NOMO-1 treated with DMSO at 0.1 percent for 48 hours (cell line): ENCODE measurements around the gene EEA1.
A peak's percentile ranks its signal among the peaks of the same experiment; 100 is the strongest.

Experiments
- DNase-seq: peaks from one replicate; lab custom pipeline; 2025; ENCODE audit not compliant: unreplicated experiment; lab: John Stamatoyannopoulos, UW

EEA1 gene

DNA sequence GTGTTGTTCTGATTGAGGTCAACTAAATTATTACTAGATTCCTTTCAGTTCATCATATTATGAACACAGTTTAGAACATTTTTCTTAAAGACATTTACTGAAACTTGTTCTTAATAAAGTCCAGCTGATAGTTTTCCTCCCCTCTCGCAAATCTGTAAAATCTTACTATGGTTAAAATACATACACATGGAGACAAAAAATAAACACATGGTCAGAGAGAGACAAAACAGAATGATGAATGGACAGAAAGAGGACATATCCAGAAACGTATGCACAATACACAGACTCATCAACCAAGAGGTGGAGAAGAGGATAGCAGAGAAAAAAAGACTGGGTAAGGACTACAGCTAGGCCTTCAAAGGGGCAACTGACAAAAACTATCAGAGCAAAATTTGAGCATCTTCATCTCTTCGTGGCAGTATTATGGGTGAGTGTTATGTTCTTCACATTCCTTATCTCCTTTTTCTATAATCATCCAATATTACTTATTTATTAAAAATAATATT is 38.4 kb downstream of the EEA1 start:
- DNase-seq, result no peak

DNA sequence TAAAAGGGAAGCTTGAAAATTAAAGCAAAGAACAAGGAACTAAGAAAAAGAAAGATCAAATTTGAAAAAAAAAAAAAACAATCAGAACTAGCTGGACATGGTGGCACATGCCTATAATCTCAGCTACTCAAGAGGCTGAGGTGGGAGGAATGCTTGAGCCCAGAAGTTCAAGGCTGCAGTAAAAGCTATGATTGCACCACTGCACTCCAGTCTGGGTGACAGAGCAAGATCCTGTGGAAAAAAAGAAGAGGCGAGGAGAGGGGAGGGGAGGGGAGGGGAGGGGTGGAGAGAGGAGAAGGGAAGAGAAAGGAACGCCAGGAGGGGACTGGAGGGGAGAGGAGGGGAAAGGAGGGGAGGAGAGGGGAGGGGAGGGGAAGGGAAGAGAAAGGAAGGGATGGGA is 43.0 kb downstream of the EEA1 start:
- no peak for DNase-seq

DNA sequence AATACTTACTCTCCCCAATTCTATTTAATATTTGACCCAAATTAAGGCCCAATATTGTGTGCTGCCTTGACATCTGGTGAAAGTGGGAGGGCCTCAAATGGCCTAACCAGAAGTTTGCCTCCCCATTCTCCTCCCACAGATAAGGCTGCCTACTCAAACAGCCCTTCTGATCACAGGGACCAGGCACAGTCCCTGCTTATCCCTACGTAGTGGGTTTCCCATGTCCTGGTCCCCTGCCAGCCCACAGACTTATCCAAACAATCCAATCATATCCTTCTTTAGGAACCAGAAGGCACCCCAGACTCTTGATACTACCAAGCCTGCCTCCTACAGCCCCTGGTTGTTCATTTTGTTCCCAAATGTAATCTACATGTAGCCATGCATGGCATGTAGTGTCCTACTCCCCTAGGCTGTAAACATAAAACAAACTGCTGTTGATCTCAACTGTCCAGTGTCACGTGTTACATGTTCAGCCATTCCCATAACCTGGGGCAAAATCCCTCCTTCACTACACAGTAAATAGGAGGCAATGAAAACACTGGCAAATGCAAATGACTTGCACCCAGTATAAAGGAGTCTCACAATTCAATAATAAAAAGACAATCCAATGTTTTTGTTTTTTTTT is 49.3 kb downstream of the EEA1 start:
- DNase-seq, result no peak

DNA sequence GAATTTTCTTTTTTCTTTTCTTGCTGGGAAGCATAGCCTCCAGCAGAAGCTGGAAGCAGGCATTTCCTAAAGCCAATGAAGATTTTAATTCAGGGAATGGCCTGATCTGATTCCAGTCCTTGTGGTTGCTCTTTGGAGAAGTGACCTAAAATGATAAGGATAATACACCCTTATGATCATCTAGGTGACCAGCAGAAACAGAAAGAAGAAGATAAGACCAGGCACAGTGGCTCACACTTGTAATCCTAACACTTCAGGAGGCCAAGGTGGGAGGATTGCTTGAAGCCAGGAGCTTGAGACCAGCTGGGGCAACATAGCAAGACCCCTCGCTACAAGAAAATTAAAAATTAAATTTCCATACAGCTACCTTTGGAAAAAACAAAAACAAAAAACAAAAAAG is 51.2 kb downstream of the EEA1 start:
- no peak for DNase-seq

DNA sequence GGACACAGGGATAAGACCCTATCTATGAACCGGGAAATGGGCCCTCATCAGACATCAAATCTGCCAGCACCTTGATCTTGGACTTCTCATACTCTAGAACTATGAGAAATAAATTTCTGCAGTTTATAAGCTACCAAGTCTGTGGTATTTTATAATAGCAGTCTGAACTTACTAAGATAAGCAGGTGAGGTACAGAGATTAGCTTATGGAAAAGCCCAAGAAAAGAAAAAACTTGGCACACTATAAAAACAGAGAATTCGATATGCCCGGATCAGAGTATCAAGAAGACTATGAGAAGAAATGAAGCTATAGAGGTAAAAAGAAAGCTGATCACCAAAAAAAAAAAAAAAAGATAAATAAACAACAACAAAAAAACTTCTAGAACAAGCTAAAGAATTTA is 52.6 kb downstream of the EEA1 start:
- DNase-seq, result no peak

DNA sequence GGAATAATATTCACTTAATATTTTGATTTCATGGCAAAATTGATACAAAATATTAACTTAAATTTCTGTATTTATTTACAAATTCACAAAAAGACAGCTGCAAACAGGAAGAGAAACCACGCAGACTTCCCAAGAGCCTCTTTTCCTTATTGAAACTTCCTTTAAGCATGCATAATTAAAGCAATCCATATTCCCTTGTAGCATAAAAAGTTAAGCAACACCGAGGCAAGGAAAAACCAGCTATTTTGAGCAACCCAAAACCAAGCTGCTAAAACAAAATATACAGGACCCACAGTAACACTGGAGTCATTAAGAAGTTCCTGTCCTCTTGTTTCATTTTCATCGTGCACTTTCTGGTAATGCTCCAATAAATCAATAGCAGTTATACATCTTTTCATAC is 58.0 kb downstream of the EEA1 start:
- DNase-seq, result peak; percentile 40

DNA sequence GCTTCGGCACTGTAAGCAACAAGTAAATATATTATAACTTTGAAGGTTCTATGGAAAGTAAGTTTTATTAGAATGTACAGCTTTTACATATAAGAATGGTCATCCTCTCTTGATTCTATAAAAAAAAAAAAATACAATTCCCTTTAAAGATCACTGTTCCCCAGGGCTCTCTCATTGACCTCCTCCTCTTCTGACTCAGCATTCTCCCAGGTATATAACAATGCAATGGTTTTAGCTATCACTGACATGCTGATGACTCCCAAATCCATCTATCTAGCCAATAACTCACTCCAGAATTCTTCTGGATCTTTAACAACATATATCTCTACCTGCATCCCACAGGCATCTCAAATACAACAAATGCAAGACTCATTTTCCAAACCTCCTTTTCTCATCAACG is 62.7 kb downstream of the EEA1 start:
- no peak for DNase-seq

DNA sequence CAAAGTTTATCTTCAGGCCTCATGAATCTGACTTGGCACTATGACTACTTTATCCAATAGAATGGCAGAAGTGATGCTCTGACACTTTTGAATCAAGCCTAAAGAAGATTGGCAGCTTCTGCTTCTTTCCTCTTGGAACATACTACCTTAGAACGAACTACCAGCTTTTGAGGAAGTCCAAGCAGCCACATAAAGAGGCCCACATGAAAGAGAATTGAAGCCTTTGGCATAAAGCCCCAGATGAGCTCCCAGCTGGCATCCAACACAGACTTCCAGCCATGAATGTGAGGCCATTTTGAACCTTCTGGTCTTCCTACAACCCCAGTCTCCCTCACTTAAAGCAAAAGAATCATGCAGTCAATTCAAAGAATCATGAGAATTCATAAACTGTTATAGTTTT is 65.8 kb downstream of the EEA1 start:
- DNase-seq, result peak; percentile 50

DNA sequence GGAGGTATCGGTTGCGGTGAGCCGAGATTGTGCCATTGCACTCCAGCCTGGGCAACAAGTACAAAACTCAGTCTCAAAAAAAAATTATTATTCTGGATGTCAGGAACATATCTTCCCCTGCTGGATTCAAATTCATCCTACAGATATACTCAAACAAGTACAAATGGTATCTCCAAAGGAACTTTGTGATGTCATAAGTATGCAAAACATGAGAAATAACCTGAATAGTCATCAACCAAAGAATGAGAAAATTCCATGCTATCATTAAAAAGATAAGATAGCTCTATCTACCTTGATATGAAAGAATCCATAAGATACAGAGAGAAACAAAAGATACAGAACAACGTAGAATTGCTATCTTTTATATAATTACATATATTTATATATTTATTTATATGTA is 67.7 kb downstream of the EEA1 start:
- no peak for DNase-seq

DNA sequence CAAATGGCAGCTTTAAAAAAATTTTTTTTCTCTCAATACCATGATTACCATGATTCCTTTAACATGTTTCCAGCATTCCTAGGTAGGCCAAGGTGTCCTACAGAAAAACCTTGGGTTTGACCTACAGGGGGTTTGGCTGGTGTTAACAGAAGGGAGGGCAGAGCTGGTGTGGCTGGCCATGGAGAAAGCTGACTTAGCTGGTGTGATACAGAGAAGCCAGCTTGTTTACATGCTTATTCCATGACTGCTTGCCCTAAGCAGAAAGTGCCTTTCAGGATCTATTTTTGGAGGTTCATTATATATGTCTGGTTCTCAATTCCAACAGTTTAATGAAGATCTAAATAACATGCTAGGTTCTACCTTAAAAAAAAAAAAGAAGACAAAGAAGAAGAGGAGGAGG is 68.6 kb downstream of the EEA1 start:
- DNase-seq, result no peak

DNA sequence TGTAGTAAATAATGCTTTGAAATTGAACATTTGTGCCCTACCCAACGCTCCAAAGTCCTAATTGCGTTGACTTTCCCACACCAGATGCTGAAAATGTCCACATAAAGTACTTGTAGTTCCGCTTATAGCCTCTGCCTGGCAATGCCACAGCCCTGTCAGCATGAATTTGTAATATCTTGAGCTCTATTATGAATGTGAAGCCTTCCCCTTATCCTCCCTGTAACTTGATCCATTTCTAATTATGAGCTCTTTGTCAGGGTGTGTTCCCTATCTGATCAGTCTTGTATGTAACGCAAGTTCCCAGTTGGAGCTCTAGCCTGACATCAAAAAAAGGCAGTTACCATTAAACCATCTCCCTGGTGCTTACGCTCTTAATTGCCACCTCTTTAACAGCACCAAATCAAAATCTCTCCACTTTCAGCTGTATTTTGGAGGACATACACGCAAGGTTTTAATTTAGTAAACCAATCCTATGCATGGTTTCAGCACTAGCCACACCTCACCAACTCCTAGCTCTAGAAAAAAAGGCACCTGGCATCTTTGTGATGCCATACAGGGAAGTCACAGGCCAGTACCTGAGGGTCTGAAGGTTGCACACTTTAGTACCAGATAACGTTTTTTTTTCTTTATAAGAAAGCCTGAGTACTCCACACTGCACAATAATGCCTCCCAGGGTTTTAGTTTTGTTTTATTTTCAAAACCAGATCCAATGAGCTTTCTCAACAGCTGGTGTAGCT is 69.3 kb downstream of the EEA1 start:
- no peak for DNase-seq

DNA sequence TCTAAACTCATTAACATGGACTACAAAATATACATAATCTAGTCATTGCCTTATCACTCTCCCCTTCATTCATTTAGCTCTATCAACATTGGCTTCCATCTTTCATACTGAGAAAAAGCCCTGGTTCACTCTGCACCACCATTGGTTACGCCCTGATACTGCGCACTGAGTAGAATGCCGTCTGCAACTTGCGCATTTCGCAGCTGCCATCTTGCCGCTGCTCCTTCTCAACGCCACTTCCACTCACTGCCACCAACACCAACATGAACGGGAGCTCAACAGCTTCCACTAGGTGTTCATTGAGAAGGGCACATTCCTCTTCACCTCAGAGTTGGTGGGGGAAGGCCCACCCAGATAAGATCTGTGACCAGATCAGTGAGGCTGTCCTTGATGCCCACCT is 71.3 kb downstream of the EEA1 start:
- no peak for DNase-seq

DNA sequence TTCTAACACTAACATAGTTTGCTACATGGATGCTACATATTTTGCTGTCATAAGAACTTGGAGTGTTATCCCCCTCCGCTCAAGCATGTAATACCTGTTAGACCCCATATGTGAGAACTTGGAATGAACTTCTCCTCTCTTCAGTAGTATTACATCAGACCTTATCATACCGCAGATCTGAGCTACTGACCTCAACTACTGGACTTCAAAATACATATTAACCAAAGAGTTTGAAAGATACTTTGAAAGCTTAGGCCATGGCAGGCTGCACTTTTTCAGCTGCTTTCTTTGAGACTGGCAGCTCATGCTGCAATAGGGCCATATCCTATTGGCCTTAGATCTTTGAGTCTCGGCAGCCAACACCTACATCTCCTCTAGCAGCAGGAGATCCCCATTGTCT is 74.8 kb downstream of the EEA1 start:
- no peak for DNase-seq

DNA sequence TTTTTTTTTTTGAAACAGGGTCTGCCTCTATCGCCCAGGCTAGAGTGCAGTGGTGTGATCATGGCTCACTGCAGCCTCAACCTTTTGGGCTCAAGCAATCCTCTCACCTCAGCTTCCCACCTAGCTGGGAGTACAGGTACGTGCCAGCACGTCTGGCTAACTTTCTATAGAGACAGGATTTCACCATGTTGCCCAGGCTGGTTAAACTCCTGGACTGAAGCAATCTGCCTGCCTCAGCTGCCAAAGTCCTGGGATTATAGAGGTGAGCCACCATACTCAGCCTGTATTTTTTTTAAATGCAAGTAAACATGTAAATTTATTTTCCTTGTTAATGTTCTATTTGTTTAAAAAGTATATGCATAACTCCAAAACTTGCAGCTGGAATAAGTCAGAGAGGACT is 80.4 kb downstream of the EEA1 start:
- DNase-seq, result no peak

DNA sequence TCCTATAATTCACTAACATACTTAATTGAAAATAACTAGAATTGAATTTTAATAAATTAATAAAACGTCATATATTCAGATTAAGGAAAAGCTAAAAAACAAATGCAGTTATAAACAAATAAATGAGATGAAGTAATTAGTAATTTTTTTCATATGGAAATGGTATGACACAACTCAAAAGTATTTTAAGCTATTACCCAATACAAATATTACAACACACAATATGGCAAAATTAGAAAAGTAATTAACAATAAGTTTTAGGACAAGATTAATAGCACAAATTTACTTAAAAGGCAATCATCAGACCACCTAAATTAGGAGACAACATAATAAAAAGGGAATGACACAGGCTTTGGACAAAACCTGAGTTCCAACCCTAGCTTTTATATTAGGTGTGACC is 81.7 kb downstream of the EEA1 start:
- peak; percentile 13 for DNase-seq

DNA sequence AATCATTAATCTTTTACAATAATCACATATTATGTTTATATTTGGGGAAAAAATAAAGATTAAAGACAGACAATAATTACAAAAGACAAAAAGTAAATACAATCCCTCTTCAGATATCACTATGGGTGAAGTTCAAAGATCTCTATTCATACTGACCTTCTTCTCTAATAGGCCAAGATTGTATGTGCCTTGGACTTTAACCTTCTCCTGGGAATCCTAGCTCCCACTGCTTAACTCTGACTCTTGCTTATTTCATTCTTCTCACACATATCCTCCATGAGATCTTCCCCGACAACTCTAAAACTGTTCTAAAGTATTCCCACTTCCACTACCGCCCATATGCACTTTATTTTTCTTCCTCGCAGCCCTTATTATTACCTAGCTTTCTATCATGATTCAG is 83.8 kb downstream of the EEA1 start:
- DNase-seq, result no peak

DNA sequence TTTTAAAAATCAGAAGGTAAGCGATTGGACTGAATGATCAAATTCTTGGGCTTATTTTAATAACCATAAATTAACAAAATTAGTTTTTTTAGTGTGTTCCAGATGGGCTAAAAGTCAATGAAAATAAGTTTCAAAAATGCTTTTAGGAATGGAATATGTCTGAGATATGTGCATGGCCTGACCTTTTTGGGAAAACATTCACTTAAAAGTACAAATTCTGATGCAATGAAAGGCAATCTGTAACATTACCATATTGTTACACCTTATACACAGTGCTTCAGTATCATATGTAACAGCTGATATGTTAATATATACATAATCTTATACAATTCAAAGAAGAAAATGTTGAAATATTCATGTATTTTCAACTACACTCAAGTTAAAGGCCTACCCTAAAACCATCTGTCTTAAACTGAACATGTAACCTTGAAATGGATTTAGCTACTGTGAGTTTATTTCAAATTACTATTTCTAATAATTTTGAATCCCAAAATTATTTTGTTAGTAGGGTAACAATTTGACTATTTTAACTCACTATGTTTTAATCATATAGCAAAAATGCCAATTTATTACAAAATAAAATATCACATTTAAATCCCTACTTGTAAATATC is 84.8 kb downstream of the EEA1 start:
- no peak for DNase-seq

DNA sequence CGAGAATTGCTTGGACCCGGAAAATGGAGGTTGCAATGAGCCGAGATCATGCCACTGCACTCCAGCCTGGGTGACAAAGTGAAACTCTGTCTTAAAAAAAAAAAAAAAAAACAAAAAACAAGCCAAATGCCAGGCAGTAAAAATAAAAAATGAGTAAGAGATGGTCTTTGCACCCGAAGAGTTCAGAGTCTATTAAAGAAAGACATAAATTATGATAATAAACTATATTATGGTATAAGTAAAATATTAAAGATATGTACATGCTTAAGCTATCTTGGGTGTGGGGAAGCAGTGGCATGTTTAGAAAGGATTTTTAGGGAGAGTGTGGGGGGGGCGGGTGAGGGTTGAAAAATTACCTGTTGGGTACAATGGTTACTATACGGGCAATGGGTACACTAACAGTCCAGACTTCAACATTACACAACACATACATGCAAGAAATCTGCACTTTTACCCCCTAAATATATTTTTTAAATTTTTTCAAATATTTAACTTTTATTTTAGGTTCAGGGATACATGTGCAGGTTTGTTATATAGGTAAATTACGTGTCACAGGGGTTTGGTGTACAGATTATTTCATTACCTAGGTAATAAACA is 99.3 kb downstream of the EEA1 start:
- no peak for DNase-seq

DNA sequence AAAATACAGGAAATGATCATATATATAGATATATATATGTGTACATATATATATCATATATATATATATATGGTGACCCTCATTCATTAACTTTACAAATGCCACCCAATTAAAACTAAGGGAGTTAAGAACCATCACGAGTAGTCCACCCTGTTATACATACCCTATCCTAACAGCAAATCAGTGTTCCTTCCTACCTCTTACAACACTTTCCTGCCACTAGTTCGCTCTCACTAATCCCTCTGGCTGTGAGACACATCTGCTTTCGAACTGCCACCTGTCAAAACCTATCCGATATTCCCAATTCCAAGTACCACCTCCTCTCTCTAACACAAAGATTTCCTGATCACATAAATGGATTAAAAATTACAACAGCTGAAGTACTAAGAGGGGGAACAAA is 100.5 kb downstream of the EEA1 start:
- DNase-seq, result no peak

DNA sequence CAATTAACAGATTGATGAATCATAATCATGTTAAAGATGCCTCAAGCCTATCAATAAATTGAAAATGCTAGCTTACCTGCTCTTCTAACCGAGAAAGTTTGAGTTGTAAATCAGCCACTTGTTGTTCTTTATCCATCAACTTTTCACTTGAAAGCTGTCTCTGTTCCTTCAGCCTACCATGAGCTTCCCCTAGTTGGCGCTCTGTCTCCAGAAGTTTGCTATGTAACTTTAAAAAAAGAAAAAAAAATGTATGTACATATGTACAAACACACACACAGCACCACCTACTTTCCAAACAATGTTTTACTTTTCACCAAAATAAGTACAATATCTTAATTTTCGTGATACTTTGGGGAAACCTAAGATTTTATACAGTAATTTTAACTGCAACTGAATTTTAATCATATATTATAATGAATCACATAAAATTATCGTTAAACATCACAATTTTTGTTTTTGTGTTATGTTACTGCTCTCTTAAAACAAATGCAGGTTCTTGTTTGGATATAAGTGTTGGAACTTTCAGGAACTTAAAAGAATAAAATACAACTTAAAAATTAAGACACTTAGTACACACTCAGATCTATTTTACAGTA is 101.2 kb downstream of the EEA1 start:
- peak; percentile 49 for DNase-seq

DNA sequence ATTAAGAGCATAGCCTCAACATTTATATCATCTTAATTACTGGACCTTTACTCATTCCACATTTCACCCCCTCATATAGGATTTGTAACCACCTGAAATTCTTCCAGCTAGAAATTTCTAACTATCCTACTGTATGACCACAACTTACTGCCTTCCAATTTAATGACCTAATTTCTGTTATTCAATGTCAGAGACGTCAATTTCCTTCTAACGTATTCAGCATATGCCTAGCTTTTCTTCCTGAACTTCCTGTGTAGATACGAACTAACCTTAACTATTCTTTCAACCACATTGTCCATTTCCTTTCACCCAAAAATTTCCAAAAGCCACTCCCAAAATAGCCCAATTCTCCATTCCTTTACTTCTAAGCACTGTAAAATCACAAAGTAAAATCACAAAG is 108.0 kb downstream of the EEA1 start:
- DNase-seq, result no peak

DNA sequence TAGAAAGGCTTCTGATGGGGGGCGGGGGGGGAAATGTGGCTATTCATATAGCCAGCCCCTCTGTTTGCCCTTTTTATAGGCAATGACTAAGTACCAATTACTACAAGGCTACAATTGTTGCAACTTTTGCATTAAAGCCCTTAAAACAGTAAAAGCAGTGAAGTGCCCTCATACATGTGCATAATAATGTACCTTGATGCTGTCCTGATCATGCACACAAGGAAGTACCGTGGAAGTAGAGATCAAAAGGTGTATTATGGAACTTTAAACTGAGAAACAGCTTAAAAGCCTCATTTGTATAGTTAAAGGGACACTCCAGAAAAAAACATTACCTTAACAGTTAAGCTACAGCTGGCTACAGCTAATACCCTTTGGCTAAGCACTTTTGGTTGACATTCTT is 114.5 kb downstream of the EEA1 start:
- DNase-seq, result no peak
